HUES48 (cell line): ENCODE data around the gene TEAD3.
A peak's percentile ranks its signal among the peaks of the same experiment; 100 is the strongest.

Experiments used
- H3K27ac ChIP-seq: one replicate; pipeline ENCODE4 v1.7.0; 2013; ENCODE audit warnings: low read depth, low read length, inconsistent platforms
- H3K27me3 ChIP-seq: 2 replicates; pipeline ENCODE4 v1.6.1; 2013; ENCODE audit warnings: mild to moderate bottlenecking, low read length; ENCODE audit not compliant: control insufficient read depth, insufficient read depth
- H3K36me3 ChIP-seq: 2 replicates; pipeline ENCODE4 v1.6.1; 2013; ENCODE audit warnings: low read length; ENCODE audit not compliant: control insufficient read depth, insufficient read depth
- H3K4me1 ChIP-seq: 2 replicates; pipeline ENCODE4 v1.6.1; 2013; ENCODE audit warnings: mild to moderate bottlenecking, low read length; ENCODE audit not compliant: control insufficient read depth, insufficient read depth
- H3K4me3 ChIP-seq: 2 replicates; pipeline ENCODE4 v1.5.1; 2013; ENCODE audit warnings: mild to moderate bottlenecking, low read depth, low read length
- H3K9ac ChIP-seq: 2 replicates; pipeline ENCODE4 v1.6.1; 2013; ENCODE audit warnings: mild to moderate bottlenecking, low read depth, low read length, moderate library complexity
- H3K9me3 ChIP-seq: 2 replicates; pipeline ENCODE4 v1.6.1; 2013; ENCODE audit warnings: low read length; ENCODE audit not compliant: control insufficient read depth, insufficient read depth

The TEAD3 gene

DNA sequence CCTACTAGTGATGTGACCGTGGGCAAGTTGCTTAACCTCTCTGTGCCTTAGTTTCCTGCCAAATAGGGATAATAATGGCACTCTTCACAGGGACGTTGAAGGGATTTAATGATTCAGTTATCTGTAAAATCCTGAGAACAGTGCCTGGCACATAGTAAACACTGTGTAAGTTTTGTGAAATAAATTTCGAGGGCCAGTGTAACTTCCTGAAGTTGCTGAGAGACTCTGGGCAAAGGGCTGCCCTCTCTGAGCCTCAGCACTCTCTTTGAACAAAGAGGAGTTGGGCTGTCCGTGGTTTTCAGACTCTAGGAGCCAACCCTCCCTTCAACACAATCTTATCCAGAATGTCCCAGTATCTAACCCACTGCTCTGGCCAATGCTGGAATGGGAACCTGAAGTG lies 2.5 kb upstream of the TEAD3 start:
- H3K36me3 ChIP-seq = no peaks in the 10 kb centered on the region
- H3K9ac ChIP-seq = no peak overlapping the region
- H3K9me3 ChIP-seq = no peaks in the 10 kb centered on the region
- H3K27ac ChIP-seq = no peak overlapping the region
- peaks cover 26% of the 10 kb centered on the region for H3K27me3 ChIP-seq
- H3K4me1 ChIP-seq = peaks cover 31% of the 10 kb centered on the region
- no peak overlapping the region for H3K4me3 ChIP-seq

DNA sequence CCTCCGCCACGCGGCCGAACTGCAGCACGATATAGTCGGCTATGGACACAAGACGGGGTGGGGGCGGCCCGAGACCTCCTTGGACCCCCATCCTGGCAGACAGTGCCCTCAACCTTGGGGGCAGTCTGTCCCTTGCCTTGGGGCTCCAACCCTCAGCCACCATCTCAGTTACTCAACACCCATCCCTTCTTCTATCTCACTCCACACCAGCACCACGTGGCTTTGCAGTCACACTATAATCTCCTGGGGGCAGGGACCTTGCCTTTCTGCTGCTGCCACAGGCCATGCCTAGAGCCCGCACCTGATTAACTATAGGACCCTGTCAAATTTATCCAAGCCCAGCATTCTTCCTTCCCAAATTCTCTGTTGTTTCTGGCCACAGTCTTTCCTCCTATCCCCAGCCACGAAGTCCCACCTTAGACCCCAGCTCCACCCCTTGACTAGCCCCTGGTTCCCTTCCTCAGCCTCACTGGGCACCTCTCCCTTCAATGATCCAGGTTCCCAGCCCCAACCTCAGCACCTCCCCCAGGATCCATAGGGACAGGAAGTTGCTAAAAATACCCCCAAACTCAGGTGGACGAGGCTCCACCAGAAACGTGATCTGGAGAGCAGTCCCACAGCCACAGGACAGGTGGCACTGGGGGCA lies 1.7 kb upstream of the TEAD3 start:
- H3K9ac ChIP-seq = peak overlapping the region; percentile 78
- no peaks in the 10 kb centered on the region for H3K36me3 ChIP-seq
- peak overlapping the region; percentile 83 for H3K27ac ChIP-seq
- H3K27me3 ChIP-seq = peaks cover 26% of the 10 kb centered on the region
- peaks cover 40% of the 10 kb centered on the region for H3K4me1 ChIP-seq
- peak overlapping the region; percentile 75 for H3K4me3 ChIP-seq
- no peaks in the 10 kb centered on the region for H3K9me3 ChIP-seq

DNA sequence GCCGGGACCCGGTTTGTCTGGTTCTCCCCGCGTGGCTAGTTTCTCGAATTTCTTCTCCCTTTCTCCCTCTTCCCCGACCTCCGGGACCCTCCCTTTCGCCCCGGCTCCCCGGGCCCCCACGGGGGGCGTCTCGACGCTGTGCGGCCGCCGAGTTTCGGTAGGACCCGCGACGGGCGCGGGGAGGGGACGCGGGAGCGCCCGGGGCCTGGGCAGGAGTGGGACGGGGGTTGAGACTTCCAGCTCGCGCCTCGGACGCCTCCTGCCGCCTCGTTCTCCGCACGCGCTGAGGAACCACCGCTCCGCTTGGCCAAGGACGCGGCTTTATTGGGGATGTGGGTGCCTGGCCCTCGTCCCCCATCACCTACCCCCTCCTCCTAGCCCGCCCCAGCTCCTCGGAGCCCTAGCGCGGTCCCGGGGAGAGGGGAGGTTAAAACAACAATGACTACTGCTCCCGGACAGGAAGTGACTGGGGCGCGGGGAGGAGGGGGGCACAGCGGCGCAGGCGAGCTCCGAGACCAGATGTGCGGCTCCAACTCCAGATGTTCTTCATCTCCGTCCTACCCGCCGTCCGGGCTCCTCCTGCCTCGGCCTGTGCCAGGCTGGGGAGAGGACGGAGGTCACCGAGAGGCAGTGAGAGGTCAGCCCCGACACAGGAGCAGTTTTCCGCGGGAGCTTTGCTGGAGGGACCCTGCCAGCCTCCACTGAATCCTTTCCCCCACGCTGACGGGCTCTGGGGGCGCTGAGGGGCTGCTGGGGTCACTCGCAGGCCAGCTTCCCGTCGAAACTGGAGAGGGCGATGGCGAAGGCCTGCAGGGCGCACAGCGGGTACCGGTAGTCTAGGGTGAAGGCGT lies 917 bp upstream of the TEAD3 start:
- Histone ChIP-seq H3K9ac (peak overlapping the region; percentile 80), H3K36me3 (no peaks in the 10 kb centered on the region), H3K4me3 (peak overlapping the region; percentile 75), H3K4me1 (peaks cover 47% of the 10 kb centered on the region), H3K9me3 (no peaks in the 10 kb centered on the region), H3K27me3 (peaks cover 26% of the 10 kb centered on the region), H3K27ac (peak overlapping the region; percentile 83)

DNA sequence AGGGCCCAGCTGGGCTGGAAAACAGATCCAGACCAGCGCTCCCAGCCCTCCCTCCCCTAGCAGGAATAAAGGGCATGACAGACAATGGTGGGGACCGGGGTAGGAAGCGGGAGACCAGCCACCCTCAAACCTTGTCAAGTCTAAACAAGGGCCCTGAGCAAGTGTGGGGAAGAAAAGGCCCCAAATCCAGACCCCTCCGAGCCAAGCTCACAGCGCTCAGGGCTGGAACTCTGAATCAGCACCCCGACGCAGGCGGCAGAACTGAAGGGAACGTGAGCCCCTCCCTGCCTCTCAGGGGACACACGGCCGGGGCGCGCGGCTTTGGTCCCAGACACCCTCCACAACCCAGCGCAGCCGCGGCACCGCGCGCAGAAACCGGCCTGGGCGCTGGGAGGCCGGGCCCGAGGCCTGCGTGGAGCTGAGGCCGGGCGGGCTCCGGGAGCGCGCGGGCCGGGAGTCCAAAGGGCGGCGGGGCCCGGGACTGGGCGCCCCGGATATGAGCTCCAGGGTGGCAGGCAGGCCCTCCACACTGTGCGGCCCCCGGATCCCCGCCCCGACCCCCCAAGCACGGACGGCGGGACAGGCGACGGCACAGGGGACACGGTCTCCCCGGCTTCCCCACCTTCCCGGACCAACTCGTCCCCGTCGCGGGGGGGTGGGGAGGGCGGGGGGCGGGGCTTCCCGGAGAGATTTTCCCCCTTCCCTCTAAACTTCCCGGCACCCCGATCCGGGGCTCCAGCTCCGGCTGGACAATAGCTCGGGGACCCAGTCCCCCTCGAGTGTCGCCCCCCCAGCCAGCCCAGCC lies 641 bp downstream of the TEAD3 start:
- H3K27ac ChIP-seq = peak overlapping the region; percentile 71
- peaks cover 63% of the 10 kb centered on the region for H3K4me1 ChIP-seq
- peaks cover 26% of the 10 kb centered on the region for H3K27me3 ChIP-seq
- H3K36me3 ChIP-seq = no peaks in the 10 kb centered on the region
- H3K9me3 ChIP-seq = no peaks in the 10 kb centered on the region
- peak overlapping the region; percentile 70 for H3K4me3 ChIP-seq
- no peak overlapping the region; the same call in 1 of the 2 replicates for H3K9ac ChIP-seq

DNA sequence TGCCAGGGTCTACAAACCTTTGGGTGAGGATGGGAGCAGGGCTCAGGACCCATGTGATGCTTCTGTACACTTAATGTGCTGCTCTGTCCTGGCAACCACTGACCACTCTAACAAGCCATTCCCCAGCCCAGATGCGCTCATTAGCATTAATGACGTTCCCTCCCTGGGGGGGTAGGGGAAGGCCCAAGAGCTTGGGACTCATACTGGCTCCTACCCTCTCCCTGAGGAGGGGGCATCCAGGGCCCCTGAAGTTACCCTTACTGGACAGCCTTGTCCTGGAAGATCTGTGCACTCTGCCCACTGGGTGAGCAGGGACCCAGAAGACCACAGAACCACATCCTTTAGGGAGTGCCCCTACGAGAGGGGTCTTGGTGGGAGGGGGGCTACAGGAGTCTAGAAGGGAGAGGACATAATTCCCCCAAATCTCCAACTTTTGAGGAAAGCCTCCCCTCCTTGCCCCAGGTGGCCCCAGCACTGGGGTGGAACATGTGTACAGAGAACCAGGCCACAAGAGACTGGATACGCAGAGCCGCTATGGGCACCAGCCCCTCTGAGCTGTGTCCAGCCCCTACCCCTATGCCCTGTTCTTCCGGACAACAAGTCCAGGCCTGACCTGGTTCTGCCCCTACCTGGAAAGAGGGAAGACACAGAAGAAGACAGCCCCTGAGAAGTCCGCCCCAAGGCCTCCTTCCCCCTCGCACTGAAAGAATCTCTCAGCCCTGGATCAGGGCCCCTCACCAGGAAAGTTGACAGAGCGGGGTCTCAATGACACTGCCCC lies 1.4 kb downstream of the TEAD3 start:
- Histone ChIP-seq H3K4me1 (peaks cover 66% of the 10 kb centered on the region), H3K4me3 (peak overlapping the region; percentile 70), H3K27me3 (peaks cover 26% of the 10 kb centered on the region)

DNA sequence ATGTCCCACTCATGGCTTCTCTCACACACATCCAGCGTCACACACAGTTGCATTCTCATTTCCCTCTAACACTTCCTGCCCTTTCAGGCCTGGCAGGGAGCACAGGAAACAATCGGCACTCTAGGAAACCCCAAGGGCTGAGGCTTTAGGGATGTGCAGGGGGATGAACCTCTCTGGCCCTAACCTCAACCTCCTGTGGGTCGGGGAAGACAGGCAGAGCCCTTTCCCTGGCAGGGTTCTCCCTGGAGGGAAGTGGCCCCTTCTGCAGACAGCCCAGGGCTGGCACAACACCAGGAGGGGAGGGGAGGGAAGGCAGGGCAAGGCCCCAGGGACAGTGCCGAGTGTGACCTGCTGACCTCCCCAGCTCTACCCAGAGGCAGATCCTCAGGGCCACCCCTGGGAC lies 2.7 kb downstream of the TEAD3 start:
- Histone ChIP-seq H3K27me3 (peaks cover 18% of the 10 kb centered on the region), H3K27ac (no peak overlapping the region), H3K36me3 (no peaks in the 10 kb centered on the region), H3K9me3 (no peaks in the 10 kb centered on the region), H3K9ac (no peak overlapping the region), H3K4me3 (no peak overlapping the region; the same call in 1 of the 2 replicates), H3K4me1 (peaks cover 72% of the 10 kb centered on the region)

More for the DNA sequence above, 1.4 kb downstream of the TEAD3 start:
- Histone ChIP-seq H3K9me3 (no peaks in the 10 kb centered on the region), H3K9ac (no peak overlapping the region), H3K27ac (peak overlapping the region; percentile 71), H3K36me3 (no peaks in the 10 kb centered on the region)

DNA sequence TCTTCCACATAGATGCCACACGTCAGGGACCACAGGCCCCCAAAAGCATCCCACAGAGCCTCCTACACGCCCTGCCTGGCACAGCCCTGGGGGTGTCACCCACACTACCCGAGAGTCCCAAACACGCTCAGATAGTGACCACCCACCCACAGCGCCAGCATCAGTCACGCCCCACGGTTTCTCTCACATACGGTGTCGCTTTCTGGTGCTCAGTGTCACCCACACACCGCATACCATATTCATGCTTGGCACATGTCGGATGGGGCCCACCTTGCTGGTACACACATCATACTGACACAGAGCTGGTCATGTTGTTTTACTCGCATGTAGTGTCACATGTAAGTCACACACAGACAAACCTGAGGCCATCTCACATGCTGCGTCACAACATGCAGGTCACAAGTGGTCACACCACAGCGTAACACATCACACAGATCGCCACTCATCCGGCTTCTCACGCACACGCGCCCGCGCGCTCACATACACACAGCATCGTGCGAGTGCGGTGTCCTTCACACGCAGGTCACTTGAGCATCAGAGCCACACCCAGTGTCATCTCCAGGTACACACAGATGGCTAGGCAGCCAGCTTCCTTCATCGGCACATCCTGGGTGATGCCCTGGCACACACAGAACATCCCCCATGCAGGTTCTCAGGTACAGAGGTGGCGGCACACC lies 3.4 kb downstream of the TEAD3 start:
- peaks cover 69% of the 10 kb centered on the region for H3K4me1 ChIP-seq
- peaks cover 11% of the 10 kb centered on the region for H3K27me3 ChIP-seq
- H3K36me3 ChIP-seq = no peaks in the 10 kb centered on the region
- no peaks in the 10 kb centered on the region for H3K9me3 ChIP-seq
- no peak overlapping the region for H3K4me3 ChIP-seq
- H3K27ac ChIP-seq = no peak overlapping the region
- no peak overlapping the region; the same call in 1 of the 2 replicates for H3K9ac ChIP-seq

DNA sequence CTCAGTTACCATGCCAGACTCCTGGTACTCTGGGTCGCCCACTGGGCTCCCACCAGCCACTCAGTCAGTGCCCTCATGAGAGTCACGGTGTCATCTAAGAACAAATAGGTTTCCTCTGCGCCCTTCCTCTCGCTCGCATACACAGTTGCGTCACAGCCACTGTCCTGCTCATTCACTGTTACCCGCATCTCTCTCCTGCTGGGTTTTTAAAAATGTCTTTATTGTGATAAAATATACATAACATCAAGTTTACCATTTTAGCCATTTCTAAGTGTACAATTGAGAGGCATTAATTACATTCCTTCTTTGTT lies 4.0 kb downstream of the TEAD3 start:
- H3K9me3 ChIP-seq = no peaks in the 10 kb centered on the region
- H3K36me3 ChIP-seq = no peaks in the 10 kb centered on the region
- H3K4me3 ChIP-seq = no peak overlapping the region
- H3K9ac ChIP-seq = no peak overlapping the region
- peak overlapping the region; percentile 55 for H3K27ac ChIP-seq
- H3K4me1 ChIP-seq = peaks cover 70% of the 10 kb centered on the region
- H3K27me3 ChIP-seq = peaks cover 6% of the 10 kb centered on the region; the same call in 1 of the 2 replicates

DNA sequence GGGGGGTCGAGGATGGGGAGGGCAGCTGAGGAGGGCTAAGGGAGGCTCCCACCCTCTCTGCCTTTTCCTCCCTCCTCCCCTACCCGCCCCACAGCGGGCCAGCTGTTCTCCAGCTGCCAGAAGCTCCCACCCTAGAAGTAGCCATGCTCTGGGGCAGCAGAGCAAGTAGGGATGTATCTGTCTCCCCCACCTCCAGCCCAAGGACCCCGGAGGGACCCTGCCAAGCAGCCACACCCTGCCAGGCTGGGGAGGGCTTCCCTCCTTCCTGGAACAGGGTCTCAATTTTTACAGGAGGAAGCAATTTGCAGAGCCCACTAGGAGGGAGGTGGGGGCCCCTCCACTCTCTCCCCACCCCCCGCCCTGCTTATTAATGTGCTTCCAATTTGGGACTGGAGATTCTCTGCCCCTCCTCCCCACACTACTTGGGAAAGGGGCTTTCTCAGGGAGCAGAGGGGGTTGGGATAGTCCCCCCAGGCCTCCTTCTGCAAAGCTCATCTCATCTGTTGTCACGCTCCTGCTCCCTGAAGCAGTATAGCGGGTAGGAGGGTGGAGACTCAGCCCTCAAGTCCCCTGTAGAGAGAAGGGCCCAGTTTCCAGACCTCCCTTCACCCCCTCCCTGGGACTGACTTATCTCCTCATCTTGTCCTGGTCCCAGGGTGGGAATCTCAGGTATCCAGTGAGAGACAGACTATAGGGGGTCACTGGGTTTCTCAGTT lies 4.5 kb downstream of the TEAD3 start:
- Histone ChIP-seq H3K27me3 (peaks cover 6% of the 10 kb centered on the region; the same call in 1 of the 2 replicates), H3K4me3 (0 out of 2 replicates have a peak overlapping the region, but pooled peaks have one; percentile 23), H3K27ac (peak overlapping the region; percentile 55), H3K36me3 (no peaks in the 10 kb centered on the region), H3K4me1 (peaks cover 75% of the 10 kb centered on the region), H3K9ac (no peak overlapping the region), H3K9me3 (no peaks in the 10 kb centered on the region)
